Fibroblast of lung (primary cell): ENCODE data around the gene DNAI2.

Source experiments
- CTCF ChIP-seq, 2 donors: IDR thresholded peaks in 1 of 2; conservative IDR thresholded peaks in 1 of 2; 1 replicate in 1 of 2; 2 replicates in 1 of 2; pipeline ENCODE4 v1.5.1; 2011 to 2012; ENCODE audit warnings: low read length in 2 of 2, control low read depth in 1 of 2, inconsistent platforms in 1 of 2, low read depth in 1 of 2, mild to moderate bottlenecking in 1 of 2
- EZH2 ChIP-seq: IDR thresholded peaks from 2 replicates; pipeline ENCODE4 v1.5.1; 2012; ENCODE audit warnings: low read length, control low read depth, mild to moderate bottlenecking; ENCODE audit errors: missing control alignments

GRCh38 chr17:74330446-74330845, 56.4 kb downstream of the DNAI2 start:
- TF ChIP-seq CTCF (conservative IDR thresholded peaks at IDR 0.05 in 1 of 2, IDR thresholded peaks at IDR 0.05 in 1 of 2; ENCODE audit: low read depth in 1 of 2, low read length in 2 of 2): no peak
- no peak for TF ChIP-seq EZH2
